Ishikawa (cell line): ENCODE measurements around the gene SHISA3.

Source experiments
- CEBPB ChIP-seq: IDR thresholded peaks from 2 replicates; pipeline ENCODE4 v1.6.1; 2012
- EGR1 ChIP-seq: IDR thresholded peaks from 2 replicates; pipeline ENCODE4 v1.6.1; 2012
- EP300 ChIP-seq: IDR thresholded peaks from 2 replicates; pipeline ENCODE4 v1.6.1; 2012; ENCODE audit warnings: borderline replicate concordance
- FOXM1 ChIP-seq: IDR thresholded peaks from 2 replicates; pipeline ENCODE4 v1.6.1; 2012; ENCODE audit warnings: low read depth, borderline replicate concordance
- NFIC ChIP-seq: IDR thresholded peaks from 2 replicates; pipeline ENCODE4 v1.6.1; 2012
- RAD21 ChIP-seq: IDR thresholded peaks from 2 replicates; pipeline ENCODE4 v1.6.1; 2012; ENCODE audit warnings: low read depth
- TAF1 ChIP-seq: IDR thresholded peaks from 2 replicates; pipeline ENCODE4 v1.6.1; 2012; ENCODE audit warnings: low read depth, mild to moderate bottlenecking
- TCF12 ChIP-seq: IDR thresholded peaks from 2 replicates; pipeline ENCODE4 v1.6.1; 2012; ENCODE audit warnings: low read depth
- YY1 ChIP-seq: IDR thresholded peaks from 2 replicates; pipeline ENCODE4 v1.6.1; 2012; ENCODE audit warnings: low read depth
- ZBTB7A ChIP-seq: IDR thresholded peaks from 2 replicates; pipeline ENCODE4 v1.6.1; 2012; ENCODE audit warnings: low read depth

GRCh38 chr4:42369489-42369888, 27.8 kb upstream of the SHISA3 start:
- TF ChIP-seq EP300 (no peak), ZBTB7A (no peak), TCF12 (no peak), NFIC (no peak), CEBPB (no peak), TAF1 (no peak), FOXM1 (no peak), RAD21 (no peak), EGR1 (no peak), YY1 (no peak)
